ENCODE measurements around the gene CT55.
A peak's percentile ranks its signal among the peaks of the same experiment; 100 is the strongest.

The CT55 gene

DNA sequence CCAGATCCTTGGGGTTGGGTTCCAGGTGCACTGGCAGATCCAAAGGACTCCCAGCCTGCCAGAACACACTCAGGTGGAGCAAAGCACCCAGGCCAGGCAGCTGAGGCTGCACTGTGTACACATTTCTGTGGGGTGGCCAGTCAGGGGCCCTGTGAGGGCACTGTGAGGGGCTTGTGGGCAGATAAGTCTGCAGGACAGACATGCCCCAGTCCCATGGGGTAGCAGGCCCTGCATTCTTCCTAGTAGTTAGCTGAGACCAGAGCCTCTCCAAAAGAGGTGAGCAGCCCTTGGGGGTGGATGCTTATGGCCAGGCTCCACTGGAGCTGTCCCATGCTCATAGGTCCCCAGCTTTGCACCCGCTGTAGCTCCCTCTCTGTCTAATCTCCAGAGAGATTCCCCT, 58.5 kb downstream of the CT55 start:
- H3K27ac ChIP-seq = no peak overlapping the region; the same call in 1 of the 2 replicates
- TF ChIP-seq ZFX (IDR thresholded peaks at IDR 0.05) (no peak), CTCF (conservative IDR thresholded peaks at IDR 0.05) (no peak)

DNA sequence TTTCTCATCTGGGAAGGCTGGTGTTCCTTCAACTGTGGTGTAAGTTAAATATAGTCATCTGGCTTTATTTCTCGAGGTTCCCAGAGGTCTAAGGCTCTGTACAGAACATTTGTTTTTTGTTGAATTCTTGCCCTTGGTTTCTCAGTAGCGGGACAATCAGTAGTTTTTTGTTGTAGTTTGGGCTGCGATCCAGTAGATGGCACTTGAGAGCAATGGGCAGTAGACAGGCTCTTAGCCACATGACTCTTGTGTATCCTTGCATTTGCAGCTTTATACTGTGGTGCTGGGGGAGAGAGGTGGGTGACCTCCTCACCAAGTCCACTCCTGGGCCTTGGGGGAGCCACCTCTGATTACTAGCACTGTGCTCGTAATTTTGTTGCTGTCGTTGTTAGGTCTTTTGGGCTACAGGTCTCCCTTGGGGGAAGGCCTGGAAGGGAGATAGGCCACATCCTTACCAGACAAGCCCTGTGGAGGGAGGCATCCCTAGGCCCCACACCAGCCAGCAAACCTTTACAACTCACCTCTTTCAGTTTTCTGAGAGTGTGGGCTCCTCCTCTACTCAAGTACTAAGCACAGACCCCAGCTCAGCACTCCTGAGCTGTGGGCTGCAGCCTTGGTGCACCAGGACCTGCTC, 59.0 kb downstream of the CT55 start:
- TF ChIP-seq ZFX (IDR thresholded peaks at IDR 0.05) (no peak), CTCF (conservative IDR thresholded peaks at IDR 0.05) (peak; percentile 78)
- H3K27ac ChIP-seq = no peak overlapping the region; the same call in 1 of the 2 replicates

DNA sequence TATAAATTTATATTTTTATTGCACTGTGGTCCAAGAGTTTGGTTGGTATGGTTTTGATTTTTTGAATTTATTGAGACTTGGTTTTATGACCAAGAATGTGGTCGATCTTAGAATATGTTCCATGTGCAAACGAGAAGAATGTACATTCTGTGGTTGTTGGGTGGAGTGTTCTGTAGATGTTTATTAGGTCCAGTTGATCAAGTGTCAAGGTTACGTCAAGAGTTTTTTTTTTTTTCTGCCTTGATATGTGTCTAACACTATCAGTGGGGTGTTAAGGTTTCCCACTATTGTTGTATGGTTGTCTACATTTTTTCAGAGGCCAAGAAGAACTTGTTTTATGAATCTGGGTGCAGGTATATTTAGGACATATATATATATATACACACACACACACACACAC, 61.6 kb downstream of the CT55 start:
- no peak overlapping the region for H3K27ac ChIP-seq
- no peak for TF ChIP-seq CTCF (conservative IDR thresholded peaks at IDR 0.05)
- TF ChIP-seq ZFX (IDR thresholded peaks at IDR 0.05) = no peak

All from C4-2B (cell line).